HL-60/S4 treated with phorbol 12-myristate 13-acetate at 8.2 ng/mL for 4 days and 3 days (cell line): ENCODE data around the gene CSF3.

Experiments
- in situ Hi-C: fragments of 300-500 bp; cut with MboI; formaldehyde crosslinking; loops from 2 replicates; pipeline ENCODE4 v1.15.0; 2022; ENCODE audit warnings: low sequenced_read_pairs

The CSF3 gene

DNA sequence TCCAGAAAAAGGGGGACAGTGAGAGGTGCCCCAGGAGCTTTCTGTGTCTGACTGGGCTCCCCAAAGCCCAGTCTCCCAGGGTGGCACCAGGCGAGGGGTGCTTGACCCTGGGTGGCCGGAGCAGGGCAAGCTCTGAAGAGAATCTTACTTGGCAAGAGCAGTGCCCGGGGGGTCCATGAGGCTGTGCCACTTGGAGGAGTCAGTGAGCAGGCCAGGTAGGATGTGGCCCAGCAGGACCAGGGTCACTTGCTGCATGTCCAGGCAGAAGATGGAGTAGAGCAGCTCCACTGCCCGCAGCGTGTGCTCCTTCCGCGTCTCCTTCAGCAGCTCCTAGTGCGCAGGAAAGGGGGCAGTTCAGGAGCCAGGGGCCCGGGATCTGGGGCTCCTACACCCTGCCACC is 7.3 kb downstream of the CSF3 start:
- in situ Hi-C loops: loop anchor here (25.0 kb wide), 1 partner anchor 265 kb away; the partner anchor contains the start of gene CDC6

DNA sequence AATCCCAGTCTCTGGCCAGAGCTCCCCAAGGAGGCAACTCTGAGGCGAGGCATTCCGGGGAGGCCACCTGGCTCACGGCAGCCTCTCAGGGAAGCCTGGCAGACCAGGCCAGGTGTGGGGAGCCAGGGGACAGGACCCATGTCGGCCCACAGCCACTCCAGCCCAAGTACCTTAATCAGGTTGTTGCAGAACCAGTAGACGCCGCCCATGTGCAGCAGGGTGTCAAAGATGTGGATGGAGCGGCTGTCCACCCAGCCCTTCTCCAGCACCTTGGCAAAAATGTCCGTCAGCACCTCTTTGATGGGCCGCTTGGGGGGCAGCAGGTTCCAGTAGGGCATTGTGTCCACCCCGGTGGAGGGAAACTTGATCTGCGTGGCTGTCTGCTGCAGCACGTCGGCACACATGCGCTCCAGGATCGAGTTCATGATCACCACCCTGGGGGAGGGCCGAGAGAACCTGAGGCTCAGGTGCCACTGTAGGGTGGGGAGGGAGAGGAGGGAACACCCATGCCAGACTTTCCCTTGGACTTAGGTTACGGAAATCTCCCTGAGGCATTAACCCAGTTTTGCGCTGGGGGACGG is 7.8 kb downstream of the CSF3 start:
- in situ Hi-C loops: loop anchor here (25.0 kb wide), 1 partner anchor 264 kb away; the partner anchor contains the start of gene CDC6

DNA sequence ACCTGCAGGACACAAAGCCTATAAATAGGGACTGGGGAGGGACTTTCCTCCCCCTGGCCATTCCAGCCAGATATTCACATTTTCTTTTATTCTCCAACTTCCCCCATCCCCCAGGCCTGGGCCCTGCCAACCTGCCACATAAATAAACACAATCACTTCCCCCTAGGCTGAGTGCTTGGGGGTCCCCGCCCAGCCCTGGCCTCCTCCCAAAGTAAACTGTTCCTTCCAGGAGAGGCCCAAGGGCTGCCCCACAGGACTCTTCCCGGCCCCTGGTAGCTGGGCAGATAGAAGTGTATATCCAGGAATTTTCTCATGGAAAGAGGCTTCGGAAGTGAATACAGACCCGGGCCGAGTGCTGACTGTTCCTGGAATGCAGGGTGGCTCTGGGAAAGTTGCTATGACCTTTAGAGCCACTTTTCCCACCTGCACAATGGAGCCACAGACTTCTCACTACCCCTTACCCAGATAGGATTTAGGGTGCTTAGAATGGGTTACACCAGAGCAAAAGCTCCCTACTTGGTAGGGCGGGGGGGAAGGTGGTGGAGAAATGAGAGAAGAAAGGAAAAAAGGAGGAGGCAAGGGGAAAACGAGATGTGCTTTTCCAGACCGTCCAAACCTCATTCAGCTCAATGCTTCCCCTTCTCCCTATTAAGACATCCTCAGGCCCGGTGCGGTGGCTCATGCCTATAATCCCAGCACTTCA is 8.5 kb downstream of the CSF3 start:
- in situ Hi-C loops: loop anchor here (25.0 kb wide), 1 partner anchor 264 kb away; the partner anchor contains the start of gene CDC6

DNA sequence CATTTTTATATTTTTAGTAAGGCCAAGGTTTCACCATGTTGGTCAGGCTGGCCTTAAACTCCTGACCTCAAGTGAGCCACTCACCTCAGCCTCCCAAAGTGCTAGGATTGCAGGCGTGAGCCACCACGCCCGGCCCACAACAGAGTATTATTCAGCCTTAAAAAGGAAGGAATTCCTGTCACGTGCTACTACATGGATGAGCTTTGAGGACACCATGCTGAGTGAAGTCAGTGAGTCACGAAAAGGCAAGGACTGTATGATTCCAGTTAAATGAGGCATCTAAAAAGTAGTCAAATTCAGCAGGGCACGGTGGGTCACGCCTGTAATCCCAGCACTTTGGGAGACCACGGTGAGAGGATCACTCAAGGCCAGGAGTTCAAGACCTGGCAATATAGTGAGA is 9.7 kb downstream of the CSF3 start:
- in situ Hi-C loops: loop anchor here (25.0 kb wide), 1 partner anchor 262 kb away; the partner anchor contains the start of gene CDC6

DNA sequence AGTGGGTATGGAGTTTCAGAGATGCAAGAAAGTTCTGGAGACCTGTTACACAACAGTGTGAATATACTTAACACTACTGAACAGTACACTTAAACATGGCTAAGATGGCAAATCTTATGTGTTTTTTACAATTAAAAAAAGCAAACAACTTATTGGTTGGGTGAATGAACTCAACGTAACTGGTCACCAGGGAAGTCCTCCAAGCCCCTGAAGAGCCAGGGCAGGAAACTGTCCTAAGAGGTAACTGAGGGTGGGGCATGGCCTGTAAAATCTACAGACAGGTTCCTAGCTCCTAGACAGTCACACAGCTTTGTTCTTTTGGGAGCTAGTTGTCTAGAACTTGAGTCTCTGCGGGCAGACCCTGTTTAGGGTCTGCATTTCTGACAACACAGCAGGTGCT is 10.3 kb downstream of the CSF3 start:
- in situ Hi-C loops: no loop called here

DNA sequence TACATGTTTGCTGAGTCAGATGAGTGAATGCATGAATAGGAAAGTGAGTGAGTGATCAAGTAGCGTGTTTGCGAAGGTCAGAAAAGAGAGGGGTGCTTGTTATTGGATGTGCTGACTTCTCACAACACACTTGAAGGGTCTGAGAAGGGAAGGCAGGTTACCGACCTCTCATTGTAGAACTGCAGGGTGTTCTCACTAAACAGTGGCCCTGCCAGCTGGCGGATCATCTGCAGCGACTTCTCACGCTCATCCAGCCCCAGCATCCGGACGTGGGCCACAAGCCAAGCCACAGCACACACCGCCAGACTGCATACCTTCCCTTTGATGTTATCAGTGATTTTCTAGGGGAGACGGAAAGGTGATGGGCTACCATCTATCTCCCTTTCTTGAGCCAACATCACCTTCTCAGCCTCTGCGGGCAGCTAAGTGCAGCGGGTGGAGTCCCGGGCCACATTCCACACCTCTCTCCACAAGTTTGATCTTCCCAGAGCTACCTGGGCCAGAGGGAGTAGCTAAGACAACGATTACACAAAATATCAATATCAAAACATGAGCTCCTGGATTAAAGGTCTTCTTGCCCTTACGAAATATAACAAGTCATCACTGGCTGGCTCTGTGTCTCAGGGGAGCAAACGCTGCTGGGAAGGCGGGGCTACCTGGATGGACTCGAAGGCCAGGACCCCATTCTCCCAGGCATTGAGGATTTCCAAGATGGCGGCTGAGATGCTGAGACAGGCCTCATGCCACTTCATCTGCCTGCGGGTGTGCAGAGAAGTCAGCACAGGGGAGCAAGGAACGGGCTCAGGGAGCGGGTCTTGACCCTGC is 11.0 kb downstream of the CSF3 start:
- in situ Hi-C loops: no loop called here

DNA sequence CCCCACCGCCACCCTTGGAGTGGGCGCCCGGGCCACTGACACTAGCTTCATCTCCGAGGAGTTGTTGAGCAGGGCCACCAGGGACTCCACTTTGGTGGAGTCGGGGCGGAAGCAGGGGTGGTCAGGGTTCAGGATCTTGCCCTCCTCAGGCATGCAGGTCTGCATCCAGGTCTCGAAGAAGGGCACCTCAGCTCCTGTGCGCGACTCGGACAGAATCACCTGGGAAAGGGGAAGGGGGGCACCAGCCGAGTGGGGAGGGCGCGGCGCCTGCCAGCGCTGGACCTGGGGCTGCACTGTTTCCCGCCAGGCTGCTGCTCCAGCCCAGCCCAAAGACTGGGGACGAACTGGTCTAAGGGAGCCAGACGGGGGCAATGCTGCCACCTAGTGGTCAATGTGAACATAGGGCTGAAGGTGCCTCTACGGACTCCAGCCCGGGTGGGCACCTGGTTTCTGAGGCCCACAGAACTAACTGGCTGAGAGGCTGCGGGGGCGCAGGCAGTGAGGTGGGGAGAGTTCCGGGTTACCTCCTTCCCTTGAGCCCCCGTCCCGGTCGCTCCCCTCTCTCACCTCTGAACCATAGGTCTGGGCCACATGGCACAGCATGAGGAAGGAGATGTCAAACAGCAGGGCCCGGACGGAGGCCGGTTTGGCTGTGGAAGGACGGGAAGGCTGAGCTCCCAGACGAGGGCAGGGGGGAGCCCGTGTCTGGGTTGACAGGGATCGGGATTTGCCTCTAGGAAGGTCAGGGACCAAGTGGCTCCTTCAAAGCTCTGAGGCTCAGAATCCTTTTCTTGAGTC is 11.8 kb downstream of the CSF3 start:
- in situ Hi-C loops: no loop called here

DNA sequence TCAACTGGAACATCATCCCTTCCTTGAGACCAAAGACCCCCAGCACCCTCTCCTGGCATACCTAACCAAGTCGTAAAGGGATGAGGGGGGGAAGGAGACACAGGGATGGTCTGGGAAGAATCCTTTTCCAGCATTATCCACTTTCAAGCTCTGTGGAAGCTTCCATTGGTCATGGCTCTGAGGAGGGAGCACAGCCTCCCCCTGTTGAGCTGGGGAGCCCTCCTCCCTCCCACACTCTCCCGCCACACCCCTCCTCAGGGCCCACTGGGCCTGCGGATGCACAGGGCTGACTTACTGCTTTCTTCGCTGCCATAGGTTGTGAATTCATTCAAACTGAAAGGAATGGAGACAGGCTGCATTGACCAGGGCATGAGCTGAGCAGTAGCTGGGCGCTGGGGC is 12.4 kb downstream of the CSF3 start:
- in situ Hi-C loops: no loop called here

DNA sequence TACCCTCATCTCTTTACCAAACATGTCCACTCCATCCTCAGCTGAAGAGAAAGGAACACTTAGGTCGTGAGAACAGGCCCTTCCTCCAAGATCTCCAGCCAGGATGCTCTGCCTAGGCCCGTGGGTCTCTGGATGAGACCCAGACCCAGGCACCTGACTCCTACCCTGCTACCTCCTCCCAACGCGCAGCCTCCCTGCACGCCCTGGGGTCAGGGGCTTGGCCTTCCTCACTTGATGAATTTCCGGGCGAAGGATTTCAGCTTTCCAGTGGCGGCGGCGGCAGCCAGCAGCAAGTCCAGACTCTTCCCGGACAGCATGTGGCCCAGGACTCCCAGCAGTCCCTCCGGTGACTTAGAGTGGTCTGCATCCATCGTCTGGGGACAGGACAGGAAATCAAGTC is 13.4 kb downstream of the CSF3 start:
- in situ Hi-C loops: no loop called here

DNA sequence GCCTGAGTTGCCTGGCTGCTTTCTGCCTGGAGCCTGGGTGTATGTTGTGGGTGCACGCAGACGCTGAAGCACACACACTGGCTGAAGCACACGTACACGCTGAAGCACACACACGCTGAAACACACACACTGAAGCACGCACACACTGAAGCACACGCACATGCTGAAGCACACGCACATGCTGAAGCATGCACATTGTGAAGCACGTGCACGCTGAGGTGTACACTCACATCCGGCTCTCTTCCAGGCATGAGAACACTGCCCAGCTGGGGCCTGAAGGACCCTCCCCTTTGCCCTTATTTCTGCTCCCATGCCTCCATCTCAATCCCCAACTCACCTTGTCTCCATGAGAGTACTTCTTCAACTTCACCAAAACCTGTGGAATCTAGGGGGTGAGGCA is 16.5 kb downstream of the CSF3 start:
- in situ Hi-C loops: no loop called here

DNA sequence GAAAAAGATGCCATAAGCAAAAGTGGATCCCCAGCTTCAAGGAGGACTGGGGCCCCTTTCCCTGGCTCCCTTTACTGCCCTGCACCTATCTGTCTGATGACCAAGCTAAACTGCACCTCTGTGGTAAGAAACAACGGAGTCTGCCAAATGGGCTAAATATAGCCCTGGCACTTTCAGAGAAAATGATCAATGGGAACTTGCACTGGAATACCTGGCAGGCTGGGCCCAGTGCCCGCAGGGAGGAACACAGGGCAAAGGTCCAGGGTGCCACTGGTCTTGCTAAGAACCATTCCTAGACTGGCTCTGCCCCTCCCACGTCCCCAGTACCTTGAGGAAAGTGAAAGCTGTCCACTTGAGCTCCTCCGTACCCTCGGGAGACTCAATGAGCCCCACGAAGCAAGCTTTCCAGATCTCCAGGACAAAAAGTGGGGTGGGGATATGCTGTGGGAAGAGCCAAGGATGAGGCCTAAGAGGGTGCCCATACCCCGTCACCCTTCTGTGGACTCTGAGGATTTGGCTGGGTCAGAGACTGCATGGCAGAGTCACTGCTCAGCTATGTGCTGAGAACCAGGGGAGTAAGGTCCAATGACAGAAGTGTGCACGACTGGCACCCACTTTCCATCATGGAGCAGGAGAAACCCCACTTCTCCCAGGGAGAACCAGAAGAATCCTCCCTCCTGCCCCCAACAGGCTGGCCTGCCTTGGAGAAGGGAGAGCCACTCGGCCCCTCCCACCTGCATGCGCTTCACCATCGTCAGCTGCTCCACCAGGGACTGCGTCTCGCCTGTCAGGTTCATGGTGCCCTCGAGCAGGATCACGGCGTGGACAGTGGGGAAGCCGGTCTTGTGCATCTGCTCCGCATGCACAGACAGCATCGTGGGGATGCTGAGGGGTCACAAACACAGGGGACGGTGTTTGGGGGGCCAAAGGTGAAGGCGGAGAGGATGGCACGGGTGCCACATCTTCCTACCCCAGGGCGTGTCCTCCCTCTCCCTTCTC is 17.4 kb downstream of the CSF3 start:
- in situ Hi-C loops: no loop called here

DNA sequence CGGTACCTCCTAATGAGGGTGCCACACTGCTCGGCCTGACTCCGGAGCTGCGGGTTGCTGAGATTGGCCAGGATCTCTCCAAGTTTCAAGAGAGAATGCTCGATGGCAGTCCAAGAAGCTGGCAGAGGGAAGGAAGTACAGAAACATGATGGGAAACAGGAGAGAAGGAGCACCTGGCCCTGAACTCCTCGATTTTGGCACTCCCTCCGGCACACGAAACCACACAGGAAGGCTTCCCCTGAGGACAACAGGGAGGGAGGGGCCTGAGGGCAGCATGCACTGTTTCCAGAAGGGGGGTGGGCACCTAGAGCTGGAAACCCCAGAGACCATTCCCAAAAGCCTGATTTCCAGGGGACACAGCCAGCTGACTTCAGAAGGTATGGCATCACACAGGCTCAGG is 18.1 kb downstream of the CSF3 start:
- in situ Hi-C loops: no loop called here

DNA sequence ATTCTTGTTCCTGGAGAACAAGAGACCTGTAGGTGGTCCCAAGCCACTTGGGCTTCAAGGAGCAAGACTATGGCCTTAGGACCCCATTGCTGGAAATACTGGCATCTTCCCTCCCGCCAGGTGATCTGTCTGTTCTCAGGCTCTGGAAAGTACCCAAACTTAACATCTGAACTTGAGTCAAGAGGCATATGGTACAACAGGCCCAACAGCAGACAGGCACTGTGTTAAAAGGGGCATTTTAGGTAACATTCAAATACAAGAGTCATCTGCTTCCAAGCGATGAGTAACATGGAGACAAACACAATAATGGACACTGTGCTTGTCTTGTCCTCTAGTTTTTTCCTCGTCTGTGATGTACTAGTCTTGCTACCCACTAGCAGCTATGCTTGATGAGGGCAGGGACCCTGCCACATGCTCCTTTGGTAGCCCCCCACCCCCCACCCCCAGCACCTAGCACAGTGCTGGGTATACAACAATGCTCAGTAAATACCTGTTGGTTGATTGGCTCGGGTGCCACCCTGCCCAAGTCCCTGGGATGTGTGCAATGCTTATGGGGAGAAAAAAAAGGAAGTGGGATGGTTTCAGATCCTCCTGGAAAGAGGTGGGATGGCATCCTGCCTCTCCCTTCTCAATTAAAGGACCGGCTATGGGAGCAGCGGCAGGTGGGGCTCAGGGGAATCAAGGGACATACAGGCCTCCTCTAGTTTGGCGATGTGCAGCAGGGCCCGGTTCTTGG is 19.4 kb downstream of the CSF3 start:
- in situ Hi-C loops: no loop called here

DNA sequence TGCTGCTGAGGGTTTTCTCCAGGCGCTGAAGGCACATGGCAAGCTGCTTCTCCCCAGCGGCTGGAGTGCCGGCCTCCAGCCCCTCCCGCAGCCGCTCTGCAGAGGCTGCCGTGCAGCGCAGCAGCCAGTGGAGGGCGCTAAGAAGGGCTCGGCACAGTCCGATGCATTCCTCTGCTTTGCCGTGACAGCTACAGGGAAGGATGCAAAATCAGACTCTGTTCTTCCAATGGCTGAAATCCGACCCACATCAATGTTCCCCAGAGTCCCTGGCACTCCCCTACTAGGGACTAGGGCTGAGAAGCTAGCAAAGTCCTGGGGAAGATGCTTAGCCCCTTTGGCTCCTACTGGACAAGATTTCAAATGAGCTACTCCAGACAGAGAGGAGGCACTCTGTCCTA is 19.9 kb downstream of the CSF3 start:
- in situ Hi-C loops: no loop called here

DNA sequence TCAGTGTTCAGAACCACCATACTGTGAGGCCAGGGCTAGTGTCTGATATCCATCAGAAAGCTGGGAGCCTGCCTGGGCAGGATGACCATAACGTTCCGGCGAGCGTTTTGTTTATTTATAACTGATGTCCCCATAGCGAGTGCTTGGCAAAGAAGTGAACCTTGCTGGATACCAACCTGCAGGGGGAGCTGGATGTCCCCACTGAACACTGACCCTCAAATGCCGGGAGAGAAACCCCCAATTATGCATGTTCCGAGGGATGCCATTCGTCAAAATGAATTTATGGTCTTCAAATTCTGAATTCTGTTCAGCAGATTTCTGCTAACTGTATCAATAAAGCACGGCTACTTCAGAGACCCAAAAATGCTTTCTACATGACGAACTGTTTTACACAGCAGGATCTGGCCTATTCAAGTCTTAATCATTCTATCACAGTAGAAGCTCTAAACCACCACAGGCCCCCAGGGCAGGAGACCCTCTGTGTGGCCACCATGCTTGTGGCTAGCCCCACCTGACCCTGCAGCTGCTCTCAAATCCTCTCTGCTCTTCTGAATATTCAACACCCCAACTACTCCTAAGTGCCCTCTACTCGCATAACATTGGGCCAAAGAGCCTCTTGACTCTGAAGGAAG is 23.8 kb downstream of the CSF3 start:
- in situ Hi-C loops: no loop called here

DNA sequence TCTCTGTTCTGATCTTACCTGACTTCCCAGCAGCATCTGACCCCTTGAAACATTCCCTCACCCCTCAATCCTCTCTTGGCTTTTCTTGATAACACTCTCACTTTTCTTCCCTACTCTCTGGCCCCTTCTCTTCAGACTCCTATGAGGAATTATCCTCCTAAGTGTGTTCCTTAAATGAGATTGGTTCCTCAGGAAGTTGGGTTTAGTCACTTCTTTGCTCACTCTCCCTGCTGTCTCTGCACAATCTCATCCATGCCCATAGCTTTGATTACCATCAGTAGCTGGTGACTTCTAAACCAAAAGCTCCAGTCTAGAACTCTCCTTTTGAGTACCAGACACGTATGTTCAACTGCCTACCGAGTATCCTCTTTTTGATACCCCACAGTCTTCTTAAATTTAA is 26.0 kb downstream of the CSF3 start:
- in situ Hi-C loops: no loop called here

DNA sequence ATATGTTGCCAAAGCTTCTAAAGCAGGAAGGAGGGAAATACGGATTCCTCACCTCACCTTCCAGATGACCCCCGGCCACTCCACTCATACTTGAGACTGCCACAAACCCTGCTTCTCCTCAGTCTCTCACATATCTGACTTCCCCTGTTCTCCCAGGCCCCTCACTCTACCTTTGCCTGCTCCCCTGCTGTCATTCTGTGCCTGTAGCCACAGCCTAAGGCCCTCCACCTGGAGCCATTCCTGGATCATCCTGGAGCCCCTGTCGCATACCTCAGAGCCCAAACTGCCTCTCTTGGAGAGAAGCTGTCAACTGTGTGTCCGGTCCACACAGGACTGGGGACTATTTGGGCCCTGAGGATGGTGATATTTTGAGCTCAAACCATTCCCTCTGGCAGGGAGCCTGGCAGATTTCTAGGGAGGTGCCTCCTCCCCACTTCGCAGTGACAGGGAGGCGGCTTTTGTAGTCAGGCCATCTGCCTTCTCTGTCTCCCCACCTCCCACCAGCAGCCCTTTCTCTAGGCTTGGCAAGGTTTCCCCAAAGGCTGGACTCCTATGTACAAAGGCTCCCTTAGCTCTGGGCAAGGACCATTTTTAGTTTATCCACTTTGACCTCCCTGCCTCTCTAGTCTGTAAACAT is 41.3 kb downstream of the CSF3 start:
- in situ Hi-C loops: no loop called here

DNA sequence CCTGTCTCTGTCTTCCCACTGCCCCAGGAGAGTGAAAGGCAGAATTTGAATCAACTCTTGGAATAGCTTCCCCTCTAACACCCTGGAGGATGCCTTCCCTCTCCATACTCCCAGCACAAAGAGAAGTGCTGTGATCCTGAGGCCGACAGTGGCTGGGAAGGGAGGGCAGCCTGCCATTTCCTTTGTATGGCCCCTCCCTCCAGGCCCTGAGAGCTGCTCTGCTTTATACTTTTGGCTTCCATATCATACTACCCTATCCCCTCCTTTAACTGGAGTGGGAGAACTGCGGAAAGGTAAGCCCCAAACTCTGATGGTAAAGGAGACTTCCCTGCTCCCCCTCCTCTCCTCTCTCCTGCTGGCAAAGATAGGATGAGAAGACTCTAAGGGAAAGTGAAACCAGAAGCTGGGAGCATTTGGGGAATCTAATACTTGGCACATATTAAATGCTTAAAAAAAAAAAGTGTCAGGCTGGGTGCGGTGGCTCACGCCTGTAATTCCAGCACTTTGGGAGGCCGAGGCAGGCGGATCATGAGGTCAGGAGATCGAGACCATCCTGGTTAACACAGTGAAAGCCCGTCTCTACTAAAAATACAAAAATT is 43.0 kb downstream of the CSF3 start:
- in situ Hi-C loops: no loop called here
